ENCODE data around the gene IQSEC3.

DNA sequence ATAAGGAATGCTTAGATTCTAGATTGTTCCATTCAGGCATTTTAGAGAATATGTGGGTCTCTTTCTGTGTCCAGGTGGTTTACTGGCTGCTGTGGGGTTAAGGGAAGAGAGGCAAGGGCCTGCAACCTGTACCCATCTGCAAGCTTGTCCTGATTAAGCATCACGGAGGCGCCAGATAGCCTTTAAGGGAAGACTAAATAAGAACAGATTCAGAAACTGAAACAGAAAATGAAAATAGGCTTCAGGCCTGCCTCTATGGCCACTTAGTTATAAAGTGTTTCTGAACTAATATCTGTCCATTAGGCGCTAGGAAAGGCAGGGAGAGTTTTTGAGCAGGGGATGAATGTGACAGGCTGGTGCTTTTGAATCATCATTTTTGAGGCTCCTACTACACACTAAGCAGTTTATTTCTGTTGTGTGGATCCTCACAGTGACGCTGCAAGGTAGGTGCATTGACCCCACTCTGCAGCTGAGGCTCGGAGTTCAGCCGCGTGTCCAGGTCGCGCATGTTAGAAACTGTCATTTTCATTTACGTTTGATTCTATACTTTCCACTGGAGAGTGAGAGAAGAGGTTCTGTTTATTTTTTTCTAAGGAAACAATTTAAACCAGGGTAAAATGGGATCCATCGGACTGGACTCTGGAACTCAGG, 100.0 kb downstream of the IQSEC3 start:
- TF ChIP-seq KLF17 (tag by site-specific recombination; IDR thresholded peaks at IDR 0.05) (no peak), ZNF621 (tag by site-specific recombination; IDR thresholded peaks at IDR 0.05) (no peak), HOXA7 (CRISPR knock-in tag; IDR thresholded peaks at IDR 0.05; ENCODE audit: borderline replicate concordance) (no peak), ZNF510 (tag by site-specific recombination; IDR thresholded peaks at IDR 0.05; ENCODE audit: insufficient replicate concordance) (no peak), ZEB2 (tag by site-specific recombination; IDR thresholded peaks at IDR 0.05) (no peak), ZNF324 (tag by site-specific recombination; IDR thresholded peaks at IDR 0.05) (no peak), ZNF629 (tag by site-specific recombination; IDR thresholded peaks at IDR 0.05) (no peak)
- TF ChIP-seq, protein P1, sequence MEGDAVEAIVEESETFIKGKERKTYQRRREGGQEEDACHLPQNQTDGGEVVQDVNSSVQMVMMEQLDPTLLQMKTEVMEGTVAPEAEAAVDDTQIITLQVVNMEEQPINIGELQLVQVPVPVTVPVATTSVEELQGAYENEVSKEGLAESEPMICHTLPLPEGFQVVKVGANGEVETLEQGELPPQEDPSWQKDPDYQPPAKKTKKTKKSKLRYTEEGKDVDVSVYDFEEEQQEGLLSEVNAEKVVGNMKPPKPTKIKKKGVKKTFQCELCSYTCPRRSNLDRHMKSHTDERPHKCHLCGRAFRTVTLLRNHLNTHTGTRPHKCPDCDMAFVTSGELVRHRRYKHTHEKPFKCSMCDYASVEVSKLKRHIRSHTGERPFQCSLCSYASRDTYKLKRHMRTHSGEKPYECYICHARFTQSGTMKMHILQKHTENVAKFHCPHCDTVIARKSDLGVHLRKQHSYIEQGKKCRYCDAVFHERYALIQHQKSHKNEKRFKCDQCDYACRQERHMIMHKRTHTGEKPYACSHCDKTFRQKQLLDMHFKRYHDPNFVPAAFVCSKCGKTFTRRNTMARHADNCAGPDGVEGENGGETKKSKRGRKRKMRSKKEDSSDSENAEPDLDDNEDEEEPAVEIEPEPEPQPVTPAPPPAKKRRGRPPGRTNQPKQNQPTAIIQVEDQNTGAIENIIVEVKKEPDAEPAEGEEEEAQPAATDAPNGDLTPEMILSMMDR (tag by site-specific recombination; IDR thresholded peaks at IDR 0.05) = no peak
- TF ChIP-seq, protein P2, sequence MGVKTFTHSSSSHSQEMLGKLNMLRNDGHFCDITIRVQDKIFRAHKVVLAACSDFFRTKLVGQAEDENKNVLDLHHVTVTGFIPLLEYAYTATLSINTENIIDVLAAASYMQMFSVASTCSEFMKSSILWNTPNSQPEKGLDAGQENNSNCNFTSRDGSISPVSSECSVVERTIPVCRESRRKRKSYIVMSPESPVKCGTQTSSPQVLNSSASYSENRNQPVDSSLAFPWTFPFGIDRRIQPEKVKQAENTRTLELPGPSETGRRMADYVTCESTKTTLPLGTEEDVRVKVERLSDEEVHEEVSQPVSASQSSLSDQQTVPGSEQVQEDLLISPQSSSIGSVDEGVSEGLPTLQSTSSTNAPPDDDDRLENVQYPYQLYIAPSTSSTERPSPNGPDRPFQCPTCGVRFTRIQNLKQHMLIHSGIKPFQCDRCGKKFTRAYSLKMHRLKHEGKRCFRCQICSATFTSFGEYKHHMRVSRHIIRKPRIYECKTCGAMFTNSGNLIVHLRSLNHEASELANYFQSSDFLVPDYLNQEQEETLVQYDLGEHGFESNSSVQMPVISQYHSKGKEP (tag by site-specific recombination; IDR thresholded peaks at IDR 0.05) = no peak
